Endothelial cell of umbilical vein (primary cell): Measurements from ENCODE around the gene OPRL1. TPM values are rescaled to one million over a fixed set of nuclear protein-coding genes. Genes with fewer than 3 reads are reported as not detected.

Experiments used
- BruUV-seq: library from RNA; stranded (reverse); fragments of 400-500 nt; replicated peaks from 2 replicates; lab custom pipeline; 2021; lab: Mats Ljungman, UMichigan
- CTCF ChIA-PET: fragments of 300-600, 350-600 bp; sonication (Branson Sonifier 250); formaldehyde crosslinking; loops from one replicate; lab custom pipeline; 2021; ENCODE audit warnings: antibody characterized with exemption, inconsistent platforms; lab: Charles Lee
- POLR2A ChIA-PET: fragments of 300-600, 350-600 bp; sonication (Branson Sonifier 250); formaldehyde crosslinking; loops from one replicate; lab custom pipeline; 2021; ENCODE audit warnings: antibody characterized with exemption, inconsistent platforms; lab: Charles Lee
- DNase-seq: peaks from one replicate; pipeline ENCODE4 v3.0.0-alpha.2; 2011; ENCODE audit warnings: low read depth, low spot score
- FAIRE-seq: peaks from 2 replicates; lab custom pipeline; 2011; peaks lifted over from hg19 to GRCh38; lab: Jason Lieb, UNC
- H2AFZ ChIP-seq: 2 replicates; pipeline ENCODE4 v1.6.0; 2012; ENCODE audit warnings: low read depth, low read length, control low read depth, inconsistent platforms
- H3K27ac ChIP-seq: 2 replicates; pipeline ENCODE4 v1.5.1; 2011; ENCODE audit warnings: low read depth, mild to moderate bottlenecking, control low read depth, low read length, moderate library complexity; ENCODE audit not compliant: insufficient read depth
- H3K27me3 ChIP-seq, 2 experiments: 2 replicates each; pipeline versions ENCODE4 v1.6.0 to v1.6.1; 2011; ENCODE audit warnings: low read length in 2 of 2, mixed read lengths in 1 of 2; ENCODE audit not compliant: control insufficient read depth in 2 of 2, insufficient read depth in 2 of 2
- H3K36me3 ChIP-seq, 2 experiments: 2 replicates in 1 of 2; 3 replicates in 1 of 2; pipeline ENCODE4 v1.5.1; 2011; ENCODE audit warnings: low read length in 2 of 2, mild to moderate bottlenecking in 1 of 2, moderate library complexity in 1 of 2; ENCODE audit not compliant: control insufficient read depth in 2 of 2, insufficient read depth in 2 of 2; ENCODE audit errors: extremely low read depth in 1 of 2
- H3K4me1 ChIP-seq: 3 replicates; pipeline ENCODE4 v1.5.1; 2011; ENCODE audit warnings: mild to moderate bottlenecking, low read length; ENCODE audit not compliant: control insufficient read depth, insufficient read depth; ENCODE audit errors: extremely low read depth
- H3K4me2 ChIP-seq: 2 replicates; pipeline ENCODE4 v1.6.1; 2011; ENCODE audit warnings: low read length, control low read depth, mixed read lengths; ENCODE audit not compliant: insufficient read depth
- H3K4me3 ChIP-seq, 3 experiments: fragments of 200-600 bp in 1 of 3; sonication (generic), shearing (Covaris generic) in 1 of 3; replicated peaks in 1 of 3; 2 replicates each; pipeline ENCODE4 v1.5.1; 2011 to 2016; ENCODE audit warnings: control low read depth in 3 of 3, low read length in 3 of 3, mild to moderate bottlenecking in 2 of 3, inconsistent platforms in 1 of 3, low read depth in 1 of 3, moderate library complexity in 1 of 3; ENCODE audit not compliant: insufficient read depth in 1 of 3
- H3K79me2 ChIP-seq: 2 replicates; pipeline ENCODE4 v1.6.0; 2012; ENCODE audit warnings: low read length, inconsistent platforms; ENCODE audit not compliant: control insufficient read depth, insufficient read depth
- H3K9ac ChIP-seq: replicated peaks from 2 replicates; pipeline ENCODE3; 2011; ENCODE audit warnings: low read length, control low read depth; ENCODE audit not compliant: insufficient read depth; ENCODE audit errors: extremely low read depth
- H3K9me1 ChIP-seq: replicated peaks from 3 replicates; pipeline ENCODE4 v1.6.0; 2011; ENCODE audit warnings: mild to moderate bottlenecking, low read length; ENCODE audit not compliant: control insufficient read depth, insufficient read depth; ENCODE audit errors: extremely low read depth
- H3K9me3 ChIP-seq: replicated peaks from 2 replicates; pipeline ENCODE4 v1.5.1; 2012; ENCODE audit warnings: low read length, inconsistent platforms; ENCODE audit not compliant: control insufficient read depth, insufficient read depth
- H4K20me1 ChIP-seq: replicated peaks from 2 replicates; pipeline ENCODE3; 2011; ENCODE audit warnings: mild to moderate bottlenecking, low read length; ENCODE audit not compliant: control insufficient read depth, insufficient read depth; ENCODE audit errors: extremely low read depth
- EZH2 ChIP-seq: IDR thresholded peaks from 2 replicates; pipeline ENCODE4 v1.6.1; 2012; ENCODE audit warnings: borderline replicate concordance, low read depth, mild to moderate bottlenecking, moderate library complexity, low read length, inconsistent platforms; ENCODE audit not compliant: severe bottlenecking
- FOS ChIP-seq: IDR thresholded peaks from 2 replicates; pipeline ENCODE4 v1.6.1; 2011; ENCODE audit warnings: mild to moderate bottlenecking, low read length, moderate library complexity, borderline replicate concordance; ENCODE audit not compliant: insufficient read depth
- GATA2 ChIP-seq: IDR thresholded peaks from 2 replicates; pipeline ENCODE4 v1.7.0; 2011; ENCODE audit warnings: low read depth, mild to moderate bottlenecking, moderate library complexity, mixed read lengths, low read length; ENCODE audit not compliant: insufficient read length, insufficient read depth
- JUN ChIP-seq: IDR thresholded peaks from 2 replicates; pipeline ENCODE4 v1.6.1; 2011; ENCODE audit warnings: borderline replicate concordance, low read depth; ENCODE audit not compliant: insufficient read length, insufficient read depth
- MYC ChIP-seq: IDR thresholded peaks from one replicate; pipeline ENCODE4 v1.6.1; 2011; ENCODE audit warnings: mild to moderate bottlenecking, low read depth, low read length
- POLR2A ChIP-seq: IDR thresholded peaks from 2 replicates; pipeline ENCODE4 v1.6.1; 2012; ENCODE audit warnings: low read depth, mild to moderate bottlenecking, control low read depth, low read length
- POLR2AphosphoS5 ChIP-seq: IDR thresholded peaks from 2 replicates; pipeline ENCODE4 v1.6.1; 2012; ENCODE audit warnings: low read depth, mild to moderate bottlenecking, control low read depth, low read length, moderate library complexity; ENCODE audit not compliant: insufficient read depth
- dilution Hi-C: fragments of 300-500 bp; cut with MboI; formaldehyde crosslinking; loops from one replicate; pipeline ENCODE4 v1.15.0; 2019; ENCODE audit warnings: low sequenced_read_pairs; ENCODE audit not compliant: extremely low pct_ligation_motif_present
- intact Hi-C: fragments of 100-400 bp; cut with micrococcal nuclease; formaldehyde crosslinking; loops from one replicate; pipeline ENCODE4 v1.10.0; 2022
- polyA plus RNA-seq, 4 experiments: library from polyadenylated mRNA; depleted of rRNA in 3 of 4; stranded (reverse) in 3 of 4; unstranded in 1 of 4; fragments of >200 nt; gene quantifications; 2 replicates each; pipeline versions ENCODE4 v1.2.1 to v1.2.3, GENCODE V29; 2011 to 2012; ENCODE audit warnings: missing spikeins in 1 of 4
- total RNA-seq: library from RNA; stranded (reverse); gene quantifications from 2 replicates; pipeline ENCODE4 v1.2.3, GENCODE V29; 2021
- TF ChIP-seq, protein P1 (sequence below): IDR thresholded peaks from 2 replicates; pipeline ENCODE4 v1.6.1; 2011; ENCODE audit not compliant: insufficient read depth, insufficient read length
- TF ChIP-seq, protein P2 (sequence below), 2 donors: IDR thresholded peaks; 1 replicate in 1 of 2; 2 replicates in 1 of 2; pipeline ENCODE4 v1.5.1; 2011; ENCODE audit warnings: low read length in 2 of 2, mild to moderate bottlenecking in 2 of 2, moderate library complexity in 2 of 2, control low read depth in 1 of 2, inconsistent platforms in 1 of 2, low read depth in 1 of 2; ENCODE audit not compliant: insufficient read depth in 1 of 2; ENCODE audit errors: extremely low read depth in 1 of 2

The OPRL1 gene
- total and polyA plus RNA-seq, 2 donors (not counting 3 experiments of a cell fraction or from before 2014, with no cell fraction given): 1.9 to 2.0 TPM

DNA sequence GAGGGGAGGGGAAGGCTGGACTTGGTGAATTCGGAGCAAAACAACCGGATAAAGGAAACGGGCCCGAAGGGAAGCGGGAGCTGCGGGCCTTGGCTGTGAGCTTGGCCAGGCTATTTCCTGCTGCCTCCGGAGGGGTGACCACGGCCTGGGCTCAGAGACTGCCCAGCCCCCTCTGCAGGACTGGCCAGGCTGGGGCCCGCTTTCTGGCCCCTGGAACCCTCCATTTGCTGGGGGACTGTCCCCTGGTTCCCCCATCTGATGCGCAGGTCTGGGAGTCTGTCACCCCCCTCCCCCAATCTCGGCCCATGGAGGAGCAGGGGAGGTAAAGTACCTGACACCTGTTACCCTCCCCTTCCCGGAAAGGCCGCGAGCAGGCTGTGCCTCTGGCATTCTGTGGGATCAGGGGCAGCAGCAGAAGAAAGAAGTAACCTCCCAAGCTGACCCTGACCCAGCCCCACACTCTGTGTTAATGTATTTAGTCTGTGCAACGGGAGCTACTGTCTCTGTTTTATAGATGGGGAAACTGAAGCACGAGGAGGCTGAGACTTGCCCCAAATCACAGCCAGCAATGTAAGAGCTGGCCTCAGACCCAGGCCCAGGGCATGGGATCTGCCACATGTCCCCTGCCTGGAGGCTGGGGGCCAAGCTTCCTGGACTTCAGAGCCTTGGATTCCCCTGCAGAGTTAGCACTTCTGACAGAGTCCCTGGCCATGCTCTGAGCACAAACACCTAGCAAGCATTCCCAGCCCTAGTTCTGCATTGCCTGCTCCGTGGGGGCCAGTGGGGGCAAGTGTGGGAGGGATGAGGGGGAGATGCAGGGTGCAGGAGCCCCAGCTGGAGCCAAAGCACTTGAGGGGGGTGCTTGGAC is 40.4 kb upstream of the OPRL1 start:
- no peak for TF ChIP-seq GATA2
- TF ChIP-seq JUN: no peak
- TF ChIP-seq, protein P1, sequence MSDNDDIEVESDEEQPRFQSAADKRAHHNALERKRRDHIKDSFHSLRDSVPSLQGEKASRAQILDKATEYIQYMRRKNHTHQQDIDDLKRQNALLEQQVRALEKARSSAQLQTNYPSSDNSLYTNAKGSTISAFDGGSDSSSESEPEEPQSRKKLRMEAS: no peak
- TF ChIP-seq FOS: peak; percentile 17
- peak; percentile 71 for TF ChIP-seq POLR2AphosphoS5
- TF ChIP-seq EZH2: no peak
- TF ChIP-seq, protein P2, sequence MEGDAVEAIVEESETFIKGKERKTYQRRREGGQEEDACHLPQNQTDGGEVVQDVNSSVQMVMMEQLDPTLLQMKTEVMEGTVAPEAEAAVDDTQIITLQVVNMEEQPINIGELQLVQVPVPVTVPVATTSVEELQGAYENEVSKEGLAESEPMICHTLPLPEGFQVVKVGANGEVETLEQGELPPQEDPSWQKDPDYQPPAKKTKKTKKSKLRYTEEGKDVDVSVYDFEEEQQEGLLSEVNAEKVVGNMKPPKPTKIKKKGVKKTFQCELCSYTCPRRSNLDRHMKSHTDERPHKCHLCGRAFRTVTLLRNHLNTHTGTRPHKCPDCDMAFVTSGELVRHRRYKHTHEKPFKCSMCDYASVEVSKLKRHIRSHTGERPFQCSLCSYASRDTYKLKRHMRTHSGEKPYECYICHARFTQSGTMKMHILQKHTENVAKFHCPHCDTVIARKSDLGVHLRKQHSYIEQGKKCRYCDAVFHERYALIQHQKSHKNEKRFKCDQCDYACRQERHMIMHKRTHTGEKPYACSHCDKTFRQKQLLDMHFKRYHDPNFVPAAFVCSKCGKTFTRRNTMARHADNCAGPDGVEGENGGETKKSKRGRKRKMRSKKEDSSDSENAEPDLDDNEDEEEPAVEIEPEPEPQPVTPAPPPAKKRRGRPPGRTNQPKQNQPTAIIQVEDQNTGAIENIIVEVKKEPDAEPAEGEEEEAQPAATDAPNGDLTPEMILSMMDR (IDR thresholded peaks at IDR 0.05; ENCODE audit: extremely low read depth in 1 of 2, insufficient read depth in 1 of 2, low read depth in 1 of 2, low read length in 2 of 2): no peak
- TF ChIP-seq MYC: no peak
- TF ChIP-seq POLR2A: peak; percentile 56
- BruUV-seq: TSS peak; percentile 49
- no peaks in the 10 kb centered on the region for H3K27me3 ChIP-seq
- intact Hi-C loops (loop anchor here (1.0 kb wide), 5 partner anchors 8 to 81 kb away; partner anchors contain the start of gene PRPF6), dilution Hi-C loops (no loop called here)
- CTCF ChIA-PET: interaction anchor here (0.6 to 7.5 kb wide), 20 partner anchors 7 to 501 kb away, joined by 3 to 412 read pairs (median 7); partner anchors contain the start of genes LKAAEAR1, OPRL1, PRPF6 and PTK6
- H3K9me1 ChIP-seq: no peaks in the 10 kb centered on the region
- FAIRE-seq (peak; percentile 96), DNase-seq (peak; percentile 35)
- no peak overlapping the region for H3K9ac ChIP-seq
- peaks cover 46% of the 10 kb centered on the region for H3K4me1 ChIP-seq
- no peaks in the 10 kb centered on the region for H3K9me3 ChIP-seq
- H3K27ac ChIP-seq: peak overlapping the region; percentile 62
- no peaks in the 10 kb centered on the region for H3K36me3 ChIP-seq
- peak overlapping the region; percentile 48 for H3K4me2 ChIP-seq
- peak overlapping the region in 1 of 3 experiments; percentile 65 for H3K4me3 ChIP-seq
- no peak overlapping the region for H2AFZ ChIP-seq
- POLR2A ChIA-PET: interaction anchor here (1.3 to 2.3 kb wide), 7 partner anchors 10 to 44 kb away, joined by 3 to 21 read pairs (median 6); partner anchors contain the start of genes SOX18 and TCEA2
- no peaks in the 10 kb centered on the region for H4K20me1 ChIP-seq
- H3K79me2 ChIP-seq: no peaks in the 10 kb centered on the region
